Forelimb muscle (tissue), 1 donor: Measurements from ENCODE around the gene SLC24A1. TPM values are rescaled to one million over a fixed set of nuclear protein-coding genes. Genes with fewer than 3 reads are reported as not detected.
"Not testable (repeated sequence)": the region's sequence is repeated elsewhere in the genome, so short reads cannot be mapped to it uniquely, and the experiment has no call there.

Source experiments
- DNase-seq: peaks from one replicate; pipeline ENCODE4 v3.0.0-alpha.2; 2013; ENCODE audit warnings: low read depth
- polyA plus RNA-seq: library from polyadenylated mRNA; unstranded; fragments of 120-200 nt; gene quantifications from one replicate; pipeline ENCODE4 v1.2.1, GENCODE V29; 2013; ENCODE audit not compliant: insufficient read length

SLC24A1 gene
- 7.2 TPM for polyA plus RNA-seq

DNA sequence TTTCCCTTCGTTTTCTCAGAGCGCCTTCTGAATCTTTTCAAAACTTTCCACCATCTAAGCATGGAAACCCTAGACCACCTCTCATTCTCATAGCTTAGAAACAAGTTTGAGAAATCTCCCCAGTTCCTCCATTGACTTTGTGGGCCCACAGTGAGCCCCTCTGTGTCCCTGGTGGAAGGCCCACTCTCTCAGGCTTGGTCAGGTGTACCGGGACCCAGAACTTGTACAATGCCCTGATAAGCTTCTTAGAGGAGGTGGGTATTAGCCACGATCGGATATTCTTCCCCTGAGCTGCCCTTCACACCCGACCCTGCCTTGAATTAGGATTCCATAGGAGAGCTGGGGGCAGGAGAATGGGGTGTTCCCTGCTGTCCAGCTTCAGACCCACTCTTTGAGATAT, at the start of gene SLC24A1:
Gene SLC24A1, plus strand, starts transcription at position 301 of the 400 bp plus-strand sequence. CDS start 2,143 bp downstream, outside the sequence.
- no peak for DNase-seq

DNA sequence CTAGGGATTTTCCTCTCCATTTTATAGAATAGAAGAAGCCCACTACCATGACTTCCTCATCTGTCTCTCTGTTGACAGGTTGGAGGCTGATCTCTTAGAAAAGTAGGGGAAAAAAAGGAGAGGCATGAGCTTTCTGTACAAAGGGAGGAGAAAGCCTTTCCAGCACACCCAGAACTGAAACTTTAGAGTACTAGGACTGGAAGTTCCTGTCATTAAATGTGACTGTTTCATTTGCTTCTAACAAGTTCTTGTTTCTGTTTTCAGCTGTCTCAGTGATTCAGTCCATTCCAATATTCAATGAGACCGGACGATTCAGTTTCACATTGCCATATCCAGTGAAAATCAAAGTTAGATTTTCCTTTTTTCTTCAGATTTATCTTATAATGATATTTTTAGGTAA, 49.8 kb upstream of the SLC24A1 start:
- no peak for DNase-seq

DNA sequence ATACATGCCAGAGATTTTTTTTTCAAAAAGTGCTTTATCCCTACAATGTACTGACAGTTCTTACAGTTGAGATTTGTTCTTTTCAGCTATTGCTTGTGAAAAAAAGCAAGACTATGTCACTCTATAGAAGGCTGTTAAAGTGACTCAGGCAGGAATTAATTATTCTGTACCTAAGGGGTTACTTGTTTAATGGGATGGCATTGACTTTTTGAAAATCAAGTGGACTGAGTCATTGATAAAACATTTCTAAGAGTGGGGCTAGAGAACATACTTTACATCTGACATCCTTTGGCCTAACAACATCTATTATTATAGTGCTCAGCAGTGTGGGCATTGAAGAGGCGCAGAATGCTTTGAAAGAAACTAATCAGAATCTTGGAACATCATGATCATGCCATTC, 45.1 kb upstream of the SLC24A1 start:
- no peak for DNase-seq

DNA sequence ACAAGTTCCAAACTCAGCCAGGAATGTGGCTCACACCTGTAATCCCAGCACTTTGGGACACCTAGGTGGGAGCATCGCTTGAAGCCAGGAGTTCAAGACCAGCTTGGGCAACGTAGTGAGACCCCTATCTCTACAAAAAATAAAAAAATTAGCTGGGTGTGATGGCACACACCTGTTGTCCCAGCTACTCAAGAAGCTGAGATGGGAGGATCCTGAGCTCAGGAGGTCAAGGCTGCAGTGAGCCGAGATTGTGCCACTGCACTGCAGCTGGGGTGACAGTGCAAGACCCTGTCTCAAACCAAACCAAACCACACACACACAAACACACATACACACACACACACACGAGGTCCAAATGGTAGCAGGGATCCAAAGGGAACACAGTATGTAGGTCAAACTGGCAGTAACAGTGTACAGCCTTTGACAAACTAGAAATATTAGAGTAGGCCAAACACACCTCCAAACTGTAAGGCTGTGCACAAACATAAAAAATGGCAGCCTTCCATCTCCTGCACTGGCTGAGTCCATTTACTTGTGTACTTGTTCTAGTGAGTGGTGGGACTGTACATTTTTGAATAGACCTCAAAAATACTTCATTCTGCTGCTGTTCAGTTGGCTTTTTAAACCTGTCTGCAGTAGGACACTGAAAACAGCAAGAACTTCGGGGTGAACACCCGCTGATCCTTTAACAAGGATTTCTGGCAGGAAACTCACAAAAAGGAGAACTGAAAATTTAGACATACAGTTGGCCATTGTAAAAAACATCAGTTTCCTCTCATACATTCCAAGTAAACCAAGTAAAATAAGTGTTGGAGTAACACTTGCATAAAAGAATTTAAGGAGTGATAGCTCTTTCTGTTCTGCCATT, 44.4 kb upstream of the SLC24A1 start:
- DNase-seq, result no peak

DNA sequence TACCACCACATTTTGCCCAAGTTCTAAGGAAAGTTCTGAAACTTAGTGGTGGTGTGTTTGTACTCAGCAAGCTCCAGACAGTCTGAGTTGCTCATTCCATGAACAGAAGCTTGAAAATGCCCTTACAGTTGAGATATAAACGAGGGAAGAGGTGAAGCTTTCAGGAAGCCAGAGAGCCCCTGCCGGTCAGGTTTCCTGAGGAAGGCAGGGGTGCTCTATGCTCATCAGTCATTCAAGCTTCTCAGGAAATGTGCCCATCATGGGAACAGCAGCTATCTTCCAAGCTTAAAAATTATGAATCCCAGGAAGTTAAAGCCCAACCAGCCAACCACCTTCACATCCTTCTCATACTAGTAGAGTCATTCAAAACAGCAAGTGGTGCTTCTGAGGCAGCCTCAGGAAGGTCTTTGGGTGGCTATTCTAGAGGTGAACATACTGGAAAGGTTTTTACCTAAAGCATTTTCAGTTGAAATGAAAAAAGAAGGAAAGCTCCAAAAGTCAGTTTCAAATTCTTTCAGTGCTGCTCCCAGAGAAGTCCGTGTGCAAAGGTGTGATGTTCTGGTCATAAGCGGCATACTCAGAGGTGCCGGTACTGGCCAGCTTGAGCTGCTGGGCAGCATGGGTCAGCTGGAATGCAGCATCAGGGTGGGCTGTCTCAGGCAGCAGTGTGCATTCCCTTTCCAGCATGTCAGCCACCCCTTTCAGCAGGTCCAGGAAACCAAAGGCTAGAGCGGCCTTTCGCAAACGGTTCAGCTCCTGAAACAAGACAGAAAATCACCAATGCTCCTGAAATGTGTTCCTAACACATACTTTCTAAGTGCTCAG, 42.6 kb upstream of the SLC24A1 start:
- no peak for DNase-seq

DNA sequence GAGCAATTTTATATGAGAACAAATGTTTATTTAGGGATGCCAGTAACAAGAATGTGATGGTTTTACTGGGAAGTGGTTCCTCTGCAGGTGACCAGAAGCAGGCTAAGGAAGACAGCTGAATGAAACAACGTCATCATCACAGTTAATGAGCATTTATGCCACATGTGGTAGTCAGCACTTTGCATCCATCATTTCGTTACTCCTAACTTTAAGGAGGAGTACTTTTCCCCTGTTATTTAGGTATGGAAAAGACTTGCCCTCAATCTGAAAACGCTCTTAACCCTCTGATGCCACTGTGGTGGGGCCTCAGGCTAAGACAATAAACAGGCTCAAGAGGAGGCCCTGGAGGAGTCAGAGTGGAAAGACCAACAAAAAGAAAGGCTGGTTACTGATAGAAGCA, 42.0 kb upstream of the SLC24A1 start:
- DNase-seq, result no peak

DNA sequence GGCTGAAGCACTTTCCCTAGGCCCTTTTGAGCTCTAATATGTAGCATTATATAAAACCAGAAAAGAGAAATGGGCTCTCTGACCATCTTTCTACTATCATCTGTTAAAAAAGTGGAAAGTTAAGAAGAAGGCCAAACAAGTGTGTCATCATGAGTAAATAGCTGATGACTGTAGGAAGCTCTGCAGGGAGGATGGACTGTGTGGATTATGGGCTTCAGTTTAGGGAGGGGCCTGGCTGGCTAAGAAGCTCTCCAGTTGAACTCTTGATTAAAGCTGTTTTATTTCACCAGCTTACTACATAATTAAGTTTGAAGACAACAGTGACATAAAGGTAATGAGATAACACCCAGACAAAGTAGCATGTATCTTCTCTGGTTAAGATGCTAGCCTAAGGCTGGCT, 41.5 kb upstream of the SLC24A1 start:
- no peak for DNase-seq

DNA sequence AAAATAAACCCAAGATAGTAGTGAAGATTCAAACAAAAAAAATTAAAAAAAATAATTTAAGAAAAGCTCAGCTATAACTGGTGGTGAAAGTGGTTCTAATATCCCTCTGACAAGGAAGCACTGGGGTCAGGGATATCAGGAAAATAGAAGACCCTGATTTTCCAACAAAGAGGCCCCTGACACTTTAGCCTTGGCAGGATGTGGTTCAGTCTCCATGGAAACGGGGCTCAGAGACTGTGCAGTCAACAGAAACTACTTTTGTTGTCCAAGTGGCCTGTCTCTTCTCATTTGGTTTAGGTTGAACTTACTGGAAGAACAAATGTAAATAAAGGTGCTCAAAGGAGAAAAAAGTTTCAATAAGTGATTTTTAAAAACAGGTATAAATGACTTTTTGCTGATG, 38.0 kb upstream of the SLC24A1 start:
- DNase-seq, result no peak

DNA sequence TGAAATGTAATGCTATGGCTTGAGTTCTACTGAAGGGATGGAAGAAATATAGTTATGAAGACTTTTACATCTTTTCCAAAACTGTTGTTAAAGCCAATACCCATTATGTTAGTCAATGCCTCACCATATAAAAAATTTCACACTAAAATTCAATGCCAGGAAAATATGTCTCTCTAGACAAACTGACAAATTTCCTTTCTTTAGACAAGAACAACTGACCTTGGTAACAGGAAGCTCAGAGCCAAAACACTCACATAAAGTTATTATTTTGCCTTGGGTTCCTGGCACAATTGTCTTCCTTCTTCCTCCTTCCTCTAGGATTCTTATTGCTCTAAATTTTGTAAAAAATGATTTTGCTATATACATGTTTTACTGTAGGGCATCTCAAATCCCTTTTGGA, 37.5 kb upstream of the SLC24A1 start:
- DNase-seq, result no peak

DNA sequence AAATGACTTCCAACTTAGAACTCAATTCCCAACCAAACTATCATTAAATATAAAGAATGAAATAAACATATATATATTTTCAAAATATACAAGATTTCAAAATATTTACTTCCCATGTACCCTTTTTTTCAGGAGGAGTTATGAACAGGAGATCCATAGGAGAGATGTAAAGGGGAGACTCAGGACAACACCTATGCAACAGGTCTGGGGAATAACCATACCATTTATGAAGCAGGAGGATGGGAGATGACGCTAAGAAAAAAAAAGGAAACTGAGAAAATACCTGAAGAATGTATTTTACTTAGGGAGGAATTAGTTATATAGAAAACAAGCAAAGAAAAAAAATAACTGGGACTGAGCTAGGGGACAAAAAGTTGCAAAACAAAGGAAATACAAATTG, 34.6 kb upstream of the SLC24A1 start:
- no peak for DNase-seq

DNA sequence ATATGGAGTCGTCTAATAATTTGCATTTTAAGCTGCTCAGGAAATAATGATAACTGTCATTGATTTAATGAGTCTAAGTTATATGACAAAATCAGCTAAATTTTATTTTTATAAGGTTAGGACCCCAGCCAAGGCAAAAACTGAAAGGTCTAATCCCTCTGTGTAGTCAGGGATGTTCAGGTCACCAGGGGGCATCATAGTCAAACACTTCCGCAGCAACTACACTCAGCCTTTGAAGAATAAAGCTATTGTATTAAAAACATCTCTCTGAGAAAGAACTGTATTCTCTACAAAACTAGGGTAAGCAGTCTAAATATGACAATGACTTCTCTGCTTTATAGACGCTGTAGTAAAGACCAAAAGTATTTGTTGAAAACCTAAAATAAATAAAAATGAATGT, 25.8 kb upstream of the SLC24A1 start:
- no peak for DNase-seq

DNA sequence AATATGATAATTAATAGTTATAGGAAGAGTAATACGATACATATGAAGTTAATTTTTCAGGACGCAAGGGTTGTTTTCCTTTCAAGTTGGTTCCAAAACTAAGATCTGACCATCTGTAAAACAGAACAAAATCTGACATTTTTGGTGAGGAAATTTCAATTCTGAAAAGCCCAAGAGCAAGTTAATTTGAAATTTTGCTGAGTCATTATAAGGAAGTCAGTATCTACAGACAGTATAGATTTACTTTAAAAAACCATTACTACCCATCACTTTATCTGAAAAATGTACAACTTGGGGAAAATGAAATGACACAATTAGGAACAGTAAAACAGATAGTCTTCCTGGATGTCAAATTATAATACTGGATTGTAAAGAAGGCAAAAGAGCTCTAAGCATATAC, 23.3 kb upstream of the SLC24A1 start:
- DNase-seq, result no peak

DNA sequence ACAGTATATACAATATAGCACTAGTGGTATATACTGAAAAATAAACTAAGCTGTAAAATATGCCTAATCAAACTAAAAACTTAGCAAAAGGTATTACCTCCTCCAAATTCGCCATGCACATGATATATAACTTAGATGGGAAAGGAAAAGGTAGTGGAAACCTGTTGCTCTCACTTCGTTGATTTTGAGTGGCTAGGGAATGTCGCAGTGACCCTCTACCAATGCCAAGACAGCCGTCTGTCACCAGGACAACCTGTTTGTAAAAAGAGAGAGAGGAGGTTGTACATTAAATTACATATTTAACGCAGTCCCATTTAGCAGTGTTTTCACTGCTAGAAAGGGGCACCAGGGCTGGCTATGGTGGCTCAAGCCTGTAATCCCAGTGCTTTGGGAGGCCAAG, 22.1 kb upstream of the SLC24A1 start:
- no peak for DNase-seq

DNA sequence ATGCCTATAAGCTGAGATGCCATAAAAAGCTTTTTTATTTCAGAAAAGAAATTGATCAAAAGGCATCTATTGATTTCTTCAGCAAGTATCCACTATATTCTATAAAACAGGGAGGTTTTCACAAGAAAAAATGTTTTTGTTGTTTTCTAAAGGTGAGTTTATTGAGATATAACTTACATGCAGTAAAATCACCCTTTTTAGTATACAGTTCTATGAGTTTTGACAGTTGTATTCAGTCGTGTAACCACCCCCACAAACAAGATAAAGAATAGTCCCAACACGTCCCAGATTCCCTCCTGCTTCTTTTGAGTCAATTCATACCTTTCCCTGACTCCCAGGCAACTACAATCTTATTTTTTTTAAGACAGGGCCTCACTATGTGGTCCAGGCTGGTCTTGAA, 18.6 kb upstream of the SLC24A1 start:
- DNase-seq, result no peak

DNA sequence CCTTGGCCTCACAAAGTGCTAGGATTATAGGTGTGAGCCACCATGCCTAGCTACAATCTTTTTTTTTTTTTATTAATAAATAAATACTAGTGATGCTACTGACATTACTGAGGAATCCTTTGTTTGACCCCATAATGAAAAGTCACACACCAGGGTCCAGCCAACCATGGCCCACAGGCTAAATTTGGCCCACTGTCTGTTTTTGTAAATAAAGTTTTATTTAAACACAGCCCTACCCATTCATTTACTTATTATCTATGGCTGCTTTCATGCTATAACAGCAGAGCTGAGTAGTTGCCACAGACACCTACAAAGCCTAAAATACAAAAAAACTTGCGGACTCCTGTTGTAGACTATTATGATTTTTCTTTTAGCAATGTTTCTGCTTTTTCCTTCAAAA, 18.2 kb upstream of the SLC24A1 start:
- no peak for DNase-seq

DNA sequence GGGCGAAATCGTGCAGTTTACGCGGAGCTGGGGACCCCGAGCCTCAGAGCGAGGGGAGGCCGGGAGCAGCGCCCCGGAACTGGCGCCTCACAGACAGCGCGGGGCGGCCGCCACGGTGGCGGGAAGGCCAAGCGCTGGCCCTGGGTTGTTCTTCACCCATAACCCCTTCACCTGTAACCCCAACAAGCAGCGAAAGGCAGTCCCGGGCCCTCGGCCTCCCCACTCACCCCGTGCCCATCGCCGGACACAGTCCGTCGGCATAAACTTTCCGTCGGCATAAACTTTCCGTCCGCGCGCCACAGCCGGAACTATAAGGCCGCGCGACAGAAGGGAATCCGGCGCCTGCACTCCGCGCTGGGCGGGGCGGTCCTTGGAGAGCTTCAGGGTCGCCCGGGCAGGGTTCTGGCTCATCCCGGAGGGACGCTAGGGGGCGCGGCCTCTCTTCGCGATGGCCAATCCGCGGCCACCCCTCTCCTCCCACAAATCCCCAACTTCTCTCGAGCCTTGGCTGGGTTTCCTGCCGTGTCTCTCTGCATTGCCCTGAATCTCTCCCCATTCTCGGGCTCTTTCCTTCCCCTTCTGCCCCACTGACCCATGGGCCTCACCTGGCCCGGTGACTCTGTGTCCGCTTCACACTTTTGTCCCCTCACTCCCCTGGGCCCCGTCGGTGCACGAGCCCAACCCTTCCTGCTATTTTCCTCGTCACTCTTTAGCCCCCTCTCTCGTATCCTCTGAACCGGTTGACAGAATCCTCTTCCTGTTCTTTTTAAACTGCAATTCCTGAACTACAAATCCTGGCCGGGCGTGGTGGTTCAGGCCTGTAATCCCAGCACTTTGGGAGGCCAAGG, 10.6 kb upstream of the SLC24A1 start, which contains the start of gene INTS14:
Gene INTS14, minus strand, starts transcription at position 261 of the 848 bp plus-strand sequence. CDS start 3,751 bp downstream, outside the sequence.
- peak; percentile 74 for DNase-seq

DNA sequence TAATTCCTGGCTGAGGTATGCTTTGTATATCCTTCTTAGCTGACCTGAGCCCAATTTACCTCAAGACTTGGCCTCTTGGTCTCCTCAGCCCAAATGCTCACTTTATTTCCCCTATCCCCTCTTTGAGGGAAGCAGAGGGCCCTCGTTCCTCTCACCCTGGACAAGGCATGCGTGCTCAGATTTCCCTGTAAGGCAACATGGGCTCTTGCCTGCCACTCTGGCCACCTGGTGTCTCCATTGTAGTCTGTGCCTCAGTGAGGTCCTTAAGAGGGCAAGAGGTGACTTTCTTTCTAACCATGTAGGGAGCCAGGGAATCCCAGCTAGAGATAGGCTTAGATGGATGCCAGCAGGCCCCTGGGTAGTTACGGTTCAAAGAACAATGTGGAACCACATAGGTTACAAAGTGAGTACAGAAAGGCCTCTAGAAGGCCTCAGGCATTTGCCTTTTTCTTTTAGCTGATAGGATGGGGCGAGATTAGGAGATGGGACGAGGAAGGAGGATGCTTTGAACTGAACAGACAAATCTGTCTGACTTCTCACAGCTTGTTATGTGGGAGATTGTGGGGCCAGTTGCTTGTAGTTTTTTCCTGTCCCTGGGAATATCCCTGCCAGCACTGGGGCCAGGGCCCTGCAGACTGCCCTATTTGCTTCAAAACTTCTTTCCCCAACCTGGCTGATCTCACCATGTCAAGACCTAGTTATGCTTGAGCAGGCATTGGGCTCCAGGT, 9.7 kb upstream of the SLC24A1 start:
- DNase-seq, result no peak

DNA sequence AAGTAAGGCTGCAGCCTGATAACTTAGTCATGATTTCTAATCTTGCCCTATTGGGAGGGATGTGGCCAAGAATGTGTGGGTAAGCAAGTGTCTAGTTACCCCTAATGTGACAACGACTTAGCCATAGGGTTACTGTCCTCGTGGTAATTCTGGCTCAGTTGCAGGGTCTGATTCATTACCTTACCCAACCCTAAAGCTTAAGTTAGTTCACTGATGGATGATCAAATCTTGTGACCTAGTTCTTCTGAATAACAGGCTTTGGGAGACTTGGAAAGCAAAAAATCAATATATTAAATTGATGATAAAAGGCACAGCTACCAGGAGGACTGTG, 9.2 kb upstream of the SLC24A1 start:
- DNase-seq, result no peak

DNA sequence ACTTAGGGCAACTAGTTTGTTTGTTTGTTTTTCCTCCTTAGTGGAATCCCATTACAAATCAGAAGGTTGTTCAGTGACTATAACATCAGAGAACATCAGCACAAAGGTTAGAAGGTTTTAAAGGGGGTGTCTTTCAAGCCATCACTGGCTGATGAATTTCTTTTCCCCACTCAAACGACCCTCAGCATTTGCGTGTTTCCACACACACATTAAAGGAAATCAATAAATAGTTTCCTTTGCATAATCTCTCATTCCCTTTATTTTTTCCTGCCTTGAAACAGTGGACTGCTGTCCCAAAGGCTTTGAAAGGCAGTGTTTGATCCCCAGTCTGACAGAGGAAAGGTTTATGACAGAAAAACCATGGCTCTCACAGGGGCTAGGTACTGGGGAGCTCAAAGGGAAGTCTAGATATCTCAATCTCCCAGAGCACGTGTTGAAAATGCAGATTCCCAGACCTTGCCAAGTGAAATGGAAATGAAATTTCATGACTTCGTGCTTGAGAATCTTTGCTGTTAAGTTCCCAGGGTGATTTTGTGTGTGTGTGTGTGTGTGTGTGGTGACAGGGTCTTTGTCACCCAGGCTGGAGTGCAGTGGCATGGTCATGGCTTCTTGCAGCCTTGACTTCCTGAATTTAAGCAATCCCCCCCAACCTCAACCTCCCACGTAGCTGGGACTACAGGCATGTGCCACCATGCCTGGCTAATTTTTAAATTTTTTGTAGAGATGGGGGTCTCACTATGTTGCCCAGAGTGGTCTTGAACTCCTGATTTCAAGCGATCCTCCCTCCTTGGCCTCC, 8.6 kb upstream of the SLC24A1 start:
- DNase-seq, result no peak

DNA sequence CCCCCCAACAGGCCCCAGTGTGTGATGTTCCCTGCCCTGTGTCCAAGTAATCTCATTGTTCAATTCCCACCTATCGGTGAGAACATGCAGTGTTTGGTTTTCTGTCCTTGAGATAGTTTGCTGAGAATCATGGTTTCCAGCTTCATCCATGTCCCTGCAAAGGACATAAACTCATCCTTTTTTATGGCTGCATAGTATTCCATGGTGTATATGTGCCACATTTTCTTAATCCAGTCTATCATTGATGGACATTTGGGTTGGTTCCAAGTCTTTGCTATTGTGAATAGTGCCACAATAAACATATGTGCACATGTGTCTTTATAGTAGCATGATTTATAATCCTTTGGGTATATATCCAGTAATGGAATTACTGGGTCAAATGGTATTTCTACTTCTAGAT, 5.9 kb upstream of the SLC24A1 start:
- not testable (repeated sequence) for DNase-seq
